Skeletal muscle satellite cell (primary cell): ENCODE results near the gene SH3D21.
A peak's percentile ranks its signal among the peaks of the same experiment; 100 is the strongest.

ENCODE experiments used
- H3K27me3 ChIP-seq: 2 replicates; pipeline ENCODE4 v1.7.0; 2013; ENCODE audit warnings: low read length; ENCODE audit not compliant: control insufficient read depth, insufficient read depth
- H3K36me3 ChIP-seq: 2 replicates; pipeline ENCODE4 v1.7.0; 2013; ENCODE audit warnings: mild to moderate bottlenecking, control low read depth, low read length; ENCODE audit not compliant: insufficient read depth
- H3K4me1 ChIP-seq: 2 replicates; pipeline ENCODE4 v1.7.0; 2013; ENCODE audit warnings: low read length; ENCODE audit not compliant: control insufficient read depth, insufficient read depth
- H3K4me2 ChIP-seq: 2 replicates; pipeline ENCODE4 v1.7.0; 2013; ENCODE audit warnings: mild to moderate bottlenecking, low read length
- H3K4me3 ChIP-seq: 2 replicates; pipeline ENCODE4 v1.7.0; 2013; ENCODE audit warnings: low read length
- H3K9ac ChIP-seq: 2 replicates; pipeline ENCODE4 v1.7.0; 2013; ENCODE audit warnings: mild to moderate bottlenecking, low read depth, low read length, moderate library complexity
- H3K9me3 ChIP-seq: replicated peaks from 2 replicates; pipeline ENCODE4 v1.7.0; 2013; ENCODE audit warnings: mild to moderate bottlenecking, control low read depth, low read length

The SH3D21 gene

DNA sequence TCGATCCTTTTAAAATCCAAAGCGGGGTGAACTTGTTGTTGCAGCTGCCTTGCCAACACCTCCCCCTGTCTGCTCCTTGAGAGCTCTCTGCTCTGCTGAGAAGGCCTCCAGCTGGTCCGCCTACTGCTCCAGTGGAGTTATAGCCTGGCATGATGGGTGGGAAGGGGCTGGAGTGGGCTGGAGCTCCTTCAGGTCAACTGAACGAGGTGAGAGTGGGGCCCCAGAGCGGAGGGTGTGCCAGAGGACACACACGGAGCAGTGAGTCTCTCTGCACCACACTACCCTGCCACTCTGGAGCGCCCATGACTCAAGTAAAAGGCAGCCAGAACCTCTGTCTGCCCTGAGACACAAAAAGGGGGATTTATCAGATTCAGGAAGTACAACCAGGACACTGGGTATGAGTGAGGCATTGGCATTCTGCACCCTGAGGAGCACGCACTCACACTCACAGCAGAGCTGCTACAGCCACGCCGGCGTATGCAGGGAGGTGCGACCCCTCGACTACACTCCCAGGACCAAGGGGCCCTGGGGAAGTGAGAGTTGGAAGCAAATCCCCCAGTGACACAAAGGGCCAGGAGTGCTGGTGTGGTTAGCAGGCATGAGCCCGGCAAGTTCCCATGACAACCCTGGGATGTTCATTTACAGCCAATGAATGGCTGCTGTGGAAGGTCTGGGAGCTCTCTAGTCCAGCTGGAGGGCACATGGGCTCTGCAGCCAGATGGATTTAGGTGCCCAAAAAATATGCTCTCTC lies 45.2 kb downstream of the SH3D21 start:
- H3K36me3 ChIP-seq = peaks cover 56% of the 10 kb centered on the region
- peaks cover 51% of the 10 kb centered on the region for H3K4me1 ChIP-seq
- no peaks in the 10 kb centered on the region for H3K27me3 ChIP-seq
- no peaks in the 10 kb centered on the region for H3K9me3 ChIP-seq
- peak overlapping the region; percentile 84 for H3K4me2 ChIP-seq
- H3K9ac ChIP-seq = peak overlapping the region; percentile 86
- H3K4me3 ChIP-seq = peak overlapping the region; percentile 60

GRCh38 chr1:36352125-36352909 lies 46.1 kb downstream of the SH3D21 start:
- Histone ChIP-seq H3K4me2 (peak overlapping the region; percentile 84), H3K36me3 (peaks cover 54% of the 10 kb centered on the region), H3K9me3 (no peaks in the 10 kb centered on the region), H3K9ac (peak overlapping the region; percentile 86), H3K4me1 (peaks cover 51% of the 10 kb centered on the region), H3K27me3 (no peaks in the 10 kb centered on the region), H3K4me3 (peak overlapping the region; percentile 44)

- H3K9ac ChIP-seq = peak overlapping the region; percentile 86
- peak overlapping the region; percentile 44 for H3K4me3 ChIP-seq
- no peaks in the 10 kb centered on the region for H3K27me3 ChIP-seq
- H3K36me3 ChIP-seq = peaks cover 55% of the 10 kb centered on the region
- H3K4me1 ChIP-seq = peaks cover 51% of the 10 kb centered on the region
- no peaks in the 10 kb centered on the region for H3K9me3 ChIP-seq
- peak overlapping the region; percentile 84 for H3K4me2 ChIP-seq
These were observed 47.0 kb downstream of the SH3D21 start for GRCh38 chr1:36352910-36353878.

GRCh38 chr1:36354486-36354885 lies 48.3 kb downstream of the SH3D21 start:
- Histone ChIP-seq H3K27me3 (no peaks in the 10 kb centered on the region), H3K9me3 (no peaks in the 10 kb centered on the region), H3K9ac (no peak overlapping the region), H3K4me3 (no peak overlapping the region), H3K36me3 (peaks cover 54% of the 10 kb centered on the region), H3K4me1 (peaks cover 44% of the 10 kb centered on the region), H3K4me2 (no peak overlapping the region)

- Histone ChIP-seq H3K4me1 (peaks cover 39% of the 10 kb centered on the region), H3K36me3 (peaks cover 58% of the 10 kb centered on the region), H3K4me3 (no peak overlapping the region), H3K27me3 (no peaks in the 10 kb centered on the region), H3K4me2 (no peak overlapping the region), H3K9ac (no peak overlapping the region), H3K9me3 (no peaks in the 10 kb centered on the region)
These were observed 49.6 kb downstream of the SH3D21 start for GRCh38 chr1:36355811-36356210.

DNA sequence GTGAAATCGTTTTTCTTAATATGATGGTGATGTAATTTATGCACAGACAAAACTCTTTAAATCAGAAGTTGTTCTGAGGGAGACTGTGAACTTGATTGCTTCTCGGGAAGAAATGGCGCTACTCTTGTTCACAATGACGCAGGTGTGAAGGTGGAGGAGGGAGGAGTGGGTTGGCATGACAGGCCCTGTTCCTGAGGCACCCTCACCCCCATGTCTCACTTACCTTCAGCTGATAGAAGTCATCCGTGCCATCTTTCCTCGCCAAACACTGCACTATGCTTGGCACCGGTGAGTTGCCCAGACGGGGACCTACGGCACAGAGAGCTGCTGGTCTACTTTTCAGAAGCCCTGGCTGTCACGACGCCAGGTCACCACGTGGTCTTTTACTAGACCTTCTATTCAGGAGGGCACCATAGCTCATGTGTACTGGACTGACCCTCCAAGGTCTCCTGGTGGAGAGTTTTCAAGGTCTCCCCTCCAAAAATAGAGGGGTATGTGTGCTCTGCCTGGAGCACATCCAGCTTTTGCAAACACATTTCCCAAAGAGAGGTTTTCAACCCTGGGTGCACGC lies 52.4 kb downstream of the SH3D21 start:
- H3K9me3 ChIP-seq = no peaks in the 10 kb centered on the region
- peaks cover 73% of the 10 kb centered on the region for H3K36me3 ChIP-seq
- H3K4me3 ChIP-seq = no peak overlapping the region
- H3K4me1 ChIP-seq = peaks cover 11% of the 10 kb centered on the region
- no peak overlapping the region for H3K9ac ChIP-seq
- H3K27me3 ChIP-seq = no peaks in the 10 kb centered on the region
- no peak overlapping the region for H3K4me2 ChIP-seq

DNA sequence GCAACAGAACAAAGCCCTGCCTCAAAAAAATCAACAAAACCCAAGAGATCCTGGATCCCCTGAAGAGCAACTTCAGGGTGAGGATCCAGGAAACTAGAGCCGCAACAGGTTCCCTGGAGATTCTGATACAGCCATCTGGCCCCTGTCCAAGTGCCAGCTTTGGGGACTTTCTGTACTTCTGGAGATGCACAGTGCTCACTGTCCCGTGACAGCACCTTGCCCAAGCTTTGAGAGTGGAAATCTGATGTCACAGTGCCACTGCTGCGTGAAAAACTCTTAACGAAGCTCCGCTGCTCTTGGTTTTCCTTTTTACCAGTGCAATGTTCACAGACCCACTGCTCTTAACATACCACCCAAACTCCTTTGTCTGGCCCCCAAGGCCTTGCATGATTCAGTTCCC lies 53.2 kb downstream of the SH3D21 start:
- Histone ChIP-seq H3K4me3 (no peak overlapping the region), H3K9me3 (no peaks in the 10 kb centered on the region), H3K4me1 (peaks cover 10% of the 10 kb centered on the region), H3K27me3 (no peaks in the 10 kb centered on the region), H3K9ac (no peak overlapping the region), H3K36me3 (peaks cover 66% of the 10 kb centered on the region), H3K4me2 (no peak overlapping the region)

- H3K9ac ChIP-seq = no peak overlapping the region
- no peaks in the 10 kb centered on the region for H3K9me3 ChIP-seq
- H3K4me2 ChIP-seq = no peak overlapping the region
- H3K27me3 ChIP-seq = no peaks in the 10 kb centered on the region
- peaks cover 59% of the 10 kb centered on the region for H3K36me3 ChIP-seq
- H3K4me1 ChIP-seq = peaks cover 11% of the 10 kb centered on the region
- no peak overlapping the region for H3K4me3 ChIP-seq
These were observed 53.9 kb downstream of the SH3D21 start for GRCh38 chr1:36359911-36360550.

- peaks cover 42% of the 10 kb centered on the region for H3K36me3 ChIP-seq
- no peaks in the 10 kb centered on the region for H3K9me3 ChIP-seq
- H3K9ac ChIP-seq = peak overlapping the region; percentile 25
- H3K4me1 ChIP-seq = peaks cover 29% of the 10 kb centered on the region
- H3K4me2 ChIP-seq = peak overlapping the region; percentile 53
- H3K4me3 ChIP-seq = no peak overlapping the region
- H3K27me3 ChIP-seq = no peaks in the 10 kb centered on the region
These were observed 59.2 kb downstream of the SH3D21 start for GRCh38 chr1:36365381-36365780.

- H3K4me3 ChIP-seq = peak overlapping the region; percentile 21
- H3K9me3 ChIP-seq = no peaks in the 10 kb centered on the region
- peaks cover 29% of the 10 kb centered on the region for H3K4me1 ChIP-seq
- no peaks in the 10 kb centered on the region for H3K27me3 ChIP-seq
- H3K36me3 ChIP-seq = peaks cover 36% of the 10 kb centered on the region
- H3K9ac ChIP-seq = peak overlapping the region; percentile 25
- peak overlapping the region; percentile 53 for H3K4me2 ChIP-seq
These were observed 60.0 kb downstream of the SH3D21 start for GRCh38 chr1:36366091-36366661.
